WTC11 (cell line): ENCODE measurements around the gene SCIN.
"Not testable (repeated sequence)": the region's sequence is repeated elsewhere in the genome, so short reads cannot be mapped to it uniquely, and the experiment has no call there.

Experiments
- ATF1 ChIP-seq: sonication (generic); formaldehyde crosslinking; IDR thresholded peaks from 2 replicates; pipeline ENCODE4 v1.8.1; 2023; ENCODE audit warnings: mild to moderate bottlenecking, moderate library complexity, missing genetic modification reagents
- CREB1 ChIP-seq: sonication (generic); formaldehyde crosslinking; IDR thresholded peaks from 2 replicates; pipeline ENCODE4 v1.8.0; 2023; ENCODE audit warnings: mild to moderate bottlenecking, missing genetic modification reagents
- CTCF ChIP-seq: fragments of 200-600 bp; IDR thresholded peaks from 2 replicates; pipeline ENCODE4 v1.8.0; 2022; ENCODE audit warnings: antibody characterized with exemption
- ETV6 ChIP-seq: sonication (generic); formaldehyde crosslinking; IDR thresholded peaks from 2 replicates; pipeline ENCODE4 v1.8.1; 2022; ENCODE audit warnings: mild to moderate bottlenecking, missing genetic modification reagents
- MYBL2 ChIP-seq: sonication (generic); formaldehyde crosslinking; IDR thresholded peaks from 2 replicates; pipeline ENCODE4 v1.8.1; 2023; ENCODE audit warnings: mild to moderate bottlenecking, moderate library complexity, missing genetic modification reagents
- TEAD4 ChIP-seq: sonication (generic); formaldehyde crosslinking; IDR thresholded peaks from 2 replicates; pipeline ENCODE4 v1.8.0; 2022; ENCODE audit warnings: mild to moderate bottlenecking, missing genetic modification reagents
- USF2 ChIP-seq: sonication (generic); formaldehyde crosslinking; IDR thresholded peaks from 2 replicates; pipeline ENCODE4 v1.8.1; 2023; ENCODE audit warnings: mild to moderate bottlenecking, missing genetic modification reagents, moderate library complexity

- TF ChIP-seq ATF1 (CRISPR knock-in tag); CREB1 (CRISPR knock-in tag); CTCF; MYBL2; ETV6 (CRISPR knock-in tag); USF2 (CRISPR knock-in tag); TEAD4 (CRISPR knock-in tag): not testable (repeated sequence)
Observed at GRCh38 chr7:12556139-12556792, 14.3 kb upstream of the SCIN start.
